ENCODE measurements around the gene KRT16.
"Not testable (repeated sequence)": the region's sequence is repeated elsewhere in the genome, so short reads cannot be mapped to it uniquely, and the experiment has no call there.

The KRT16 gene

DNA sequence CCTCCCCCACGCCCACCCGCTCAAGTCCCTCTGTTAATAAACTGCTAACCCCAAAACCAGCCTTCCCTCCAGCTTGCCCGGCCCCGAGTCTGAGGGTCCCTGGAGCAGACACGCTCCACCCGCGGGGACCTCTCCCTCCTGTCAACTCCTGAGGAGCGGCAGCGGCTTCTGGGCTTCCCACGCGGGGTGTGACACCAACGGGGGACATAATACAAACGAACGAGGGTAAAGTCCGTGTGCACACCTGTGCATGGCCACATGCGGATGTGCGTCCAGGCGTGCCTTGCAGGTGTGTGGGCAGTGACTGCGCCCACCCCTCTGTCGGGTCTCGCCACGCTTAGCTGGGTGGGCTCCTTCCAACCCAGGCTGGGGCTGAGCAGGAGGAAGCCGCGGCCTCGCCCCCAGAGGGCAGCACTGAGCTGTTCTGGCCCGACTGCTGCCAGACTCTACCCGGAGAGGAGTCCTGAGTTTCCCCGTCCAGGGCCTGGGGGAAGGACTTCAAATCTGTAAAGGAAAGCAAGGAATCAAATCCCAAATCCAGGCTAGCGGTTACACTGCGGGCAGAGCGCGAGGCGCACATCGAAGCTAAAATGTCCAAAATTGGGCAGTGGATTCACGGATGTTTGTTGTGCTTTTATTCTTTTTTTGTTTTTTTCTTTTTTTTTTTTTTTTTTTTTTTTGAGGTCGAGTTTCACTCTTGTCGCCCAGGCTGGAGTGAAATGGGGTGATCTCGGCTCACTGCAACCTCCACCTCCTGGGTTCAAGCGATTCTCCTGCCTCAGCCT is 36.0 kb upstream of the KRT16 start:
- no peak overlapping the region for H3K27ac ChIP-seq (ENCODE audit: low read depth, low read length)

DNA sequence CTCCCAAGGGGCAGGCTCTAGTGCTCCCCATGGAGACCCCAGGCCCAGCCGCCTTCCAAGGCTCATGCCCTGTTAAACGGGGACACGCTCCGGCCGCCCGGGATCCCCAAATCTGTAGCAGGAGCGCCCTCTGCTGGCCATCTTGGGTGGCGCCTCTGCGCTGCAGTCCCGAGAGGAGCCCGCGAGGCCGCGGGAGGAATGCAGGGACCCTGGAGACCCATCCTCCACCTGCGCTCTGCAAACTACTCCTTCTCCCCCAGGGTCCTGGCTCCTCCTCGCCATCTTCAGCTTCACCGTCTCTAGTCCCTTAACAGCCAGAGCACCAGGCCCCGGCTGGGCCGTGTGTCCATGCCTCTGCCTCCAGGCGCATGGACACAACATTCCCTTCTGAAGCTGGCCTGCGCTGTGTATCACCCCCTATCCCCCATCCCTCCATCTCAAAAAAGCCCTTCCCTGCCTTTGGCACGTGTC is 35.4 kb upstream of the KRT16 start:
- no peaks in the 10 kb centered on the region for H3K79me1 ChIP-seq (ENCODE audit: low read length)
- no peaks in the 10 kb centered on the region for H3K4me1 ChIP-seq (ENCODE audit: control insufficient read depth, low read depth, low read length)
- no peak overlapping the region for H4K5ac ChIP-seq (ENCODE audit: low read length)
- no peak overlapping the region for H2AK5ac ChIP-seq (ENCODE audit: low read length)
- no peaks in the 10 kb centered on the region for H3K27me3 ChIP-seq (ENCODE audit: insufficient read depth, low read length, poor library complexity)
- H3K27ac ChIP-seq (ENCODE audit: low read depth, low read length), result no peak overlapping the region
- H4K8ac ChIP-seq (ENCODE audit: low read depth, low read length), result no peak overlapping the region
- no peak overlapping the region for H3K4ac ChIP-seq (ENCODE audit: low read depth, low read length)
- H2BK5ac ChIP-seq (ENCODE audit: low read length), result no peak overlapping the region
- no peaks in the 10 kb centered on the region for H3K79me2 ChIP-seq (ENCODE audit: control insufficient read depth, insufficient read depth, low read length)
- no peak overlapping the region for H3K18ac ChIP-seq (ENCODE audit: low read length)
- H2BK15ac ChIP-seq (replicated peaks; ENCODE audit: low read depth), result no peak overlapping the region
- peak overlapping the region; percentile 46 for H3K9ac ChIP-seq (ENCODE audit: low read length)
- peak overlapping the region; percentile 2 for H3K4me2 ChIP-seq (ENCODE audit: low read length)
- peak; percentile 92 for DNase-seq
- no peaks in the 10 kb centered on the region for H3K36me3 ChIP-seq (ENCODE audit: control insufficient read depth, insufficient read depth, low read length)
- no peak overlapping the region for H3K4me3 ChIP-seq (ENCODE audit: low read length)
- no peak overlapping the region for H3K23ac ChIP-seq (ENCODE audit: low read length)
- no peak overlapping the region for H2BK120ac ChIP-seq (ENCODE audit: low read depth, low read length)
- no CpG with 5 or more reads among the region's 22 CpGs for WGBS (ENCODE audit: extremely low coverage, insufficient coverage, low lambda C conversion rate)
- peak overlapping the region; percentile 85 for H3K56ac ChIP-seq (ENCODE audit: low read length)

More for the DNA sequence above, 36.0 kb upstream of the KRT16 start:
- Histone ChIP-seq H3K36me3 (ENCODE audit: control insufficient read depth, insufficient read depth, low read length) (no peaks in the 10 kb centered on the region), H3K4me2 (ENCODE audit: low read length) (peak overlapping the region; percentile 2), H3K4me3 (ENCODE audit: low read length) (no peak overlapping the region), H2BK15ac (replicated peaks; ENCODE audit: low read depth) (no peak overlapping the region), H3K79me2 (ENCODE audit: control insufficient read depth, insufficient read depth, low read length) (no peaks in the 10 kb centered on the region), H3K56ac (ENCODE audit: low read length) (peak overlapping the region; percentile 85), H3K4ac (ENCODE audit: low read depth, low read length) (no peak overlapping the region), H4K5ac (ENCODE audit: low read length) (no peak overlapping the region), H3K4me1 (ENCODE audit: control insufficient read depth, low read depth, low read length) (no peaks in the 10 kb centered on the region), H3K23ac (ENCODE audit: low read length) (no peak overlapping the region), H2AK5ac (ENCODE audit: low read length) (no peak overlapping the region), H3K9ac (ENCODE audit: low read length) (peak overlapping the region; percentile 46), H3K18ac (ENCODE audit: low read length) (no peak overlapping the region), H4K8ac (ENCODE audit: low read depth, low read length) (no peak overlapping the region), H3K27me3 (ENCODE audit: insufficient read depth, low read length, poor library complexity) (no peaks in the 10 kb centered on the region), H2BK120ac (ENCODE audit: low read depth, low read length) (no peak overlapping the region), H3K79me1 (ENCODE audit: low read length) (no peaks in the 10 kb centered on the region), H2BK5ac (ENCODE audit: low read length) (no peak overlapping the region)
- DNase-seq, result peak; percentile 88
- no CpG with 5 or more reads among the region's 39 CpGs for WGBS (ENCODE audit: extremely low coverage, insufficient coverage, low lambda C conversion rate)

- H2BK5ac ChIP-seq (ENCODE audit: low read length), result no peak overlapping the region
- H3K79me2 ChIP-seq (ENCODE audit: control insufficient read depth, insufficient read depth, low read length), result no peaks in the 10 kb centered on the region
- peak; percentile 51 for DNase-seq
- no peaks in the 10 kb centered on the region for H3K79me1 ChIP-seq (ENCODE audit: low read length)
- H2BK15ac ChIP-seq (replicated peaks; ENCODE audit: low read depth), result no peak overlapping the region
- no peak overlapping the region for H4K5ac ChIP-seq (ENCODE audit: low read length)
- H3K18ac ChIP-seq (ENCODE audit: low read length), result no peak overlapping the region
- no peak overlapping the region for H3K9ac ChIP-seq (ENCODE audit: low read length)
- H3K36me3 ChIP-seq (ENCODE audit: control insufficient read depth, insufficient read depth, low read length), result no peaks in the 10 kb centered on the region
- H3K27ac ChIP-seq (ENCODE audit: low read depth, low read length), result no peak overlapping the region
- H4K8ac ChIP-seq (ENCODE audit: low read depth, low read length), result no peak overlapping the region
- H3K4me2 ChIP-seq (ENCODE audit: low read length), result no peak overlapping the region
- H3K4me1 ChIP-seq (ENCODE audit: control insufficient read depth, low read depth, low read length), result no peaks in the 10 kb centered on the region
- WGBS (ENCODE audit: extremely low coverage, insufficient coverage, low lambda C conversion rate), result no CpG with 5 or more reads among the region's 15 CpGs
- no peak overlapping the region for H3K4me3 ChIP-seq (ENCODE audit: low read length)
- no peak overlapping the region for H3K4ac ChIP-seq (ENCODE audit: low read depth, low read length)
- H3K27me3 ChIP-seq (ENCODE audit: insufficient read depth, low read length, poor library complexity), result no peaks in the 10 kb centered on the region
- no peak overlapping the region for H3K23ac ChIP-seq (ENCODE audit: low read length)
- no peak overlapping the region for H2BK120ac ChIP-seq (ENCODE audit: low read depth, low read length)
- no peak overlapping the region for H3K56ac ChIP-seq (ENCODE audit: low read length)
- H2AK5ac ChIP-seq (ENCODE audit: low read length), result no peak overlapping the region
These were observed 34.7 kb upstream of the KRT16 start for GRCh38 chr17:41647038-41647813.

- H3K79me2 ChIP-seq (ENCODE audit: control insufficient read depth, insufficient read depth, low read length), result no peaks in the 10 kb centered on the region
- no peak overlapping the region for H3K18ac ChIP-seq (ENCODE audit: low read length)
- no peak overlapping the region for H3K4me2 ChIP-seq (ENCODE audit: low read length)
- H3K27me3 ChIP-seq (ENCODE audit: insufficient read depth, low read length, poor library complexity), result no peaks in the 10 kb centered on the region
- no peak overlapping the region for H3K27ac ChIP-seq (ENCODE audit: low read depth, low read length)
- H2BK15ac ChIP-seq (replicated peaks; ENCODE audit: low read depth), result no peak overlapping the region
- H3K4me1 ChIP-seq (ENCODE audit: control insufficient read depth, low read depth, low read length), result no peaks in the 10 kb centered on the region
- no peak overlapping the region for H2BK5ac ChIP-seq (ENCODE audit: low read length)
- no peak overlapping the region for H3K4me3 ChIP-seq (ENCODE audit: low read length)
- no CpG with 5 or more reads among the region's 13 CpGs for WGBS (ENCODE audit: extremely low coverage, insufficient coverage, low lambda C conversion rate)
- DNase-seq, result no peak
- no peak overlapping the region for H3K9ac ChIP-seq (ENCODE audit: low read length)
- H3K4ac ChIP-seq (ENCODE audit: low read depth, low read length), result no peak overlapping the region
- H3K36me3 ChIP-seq (ENCODE audit: control insufficient read depth, insufficient read depth, low read length), result no peaks in the 10 kb centered on the region
- no peak overlapping the region for H4K5ac ChIP-seq (ENCODE audit: low read length)
- H3K23ac ChIP-seq (ENCODE audit: low read length), result no peak overlapping the region
- H3K56ac ChIP-seq (ENCODE audit: low read length), result no peak overlapping the region
- H4K8ac ChIP-seq (ENCODE audit: low read depth, low read length), result no peak overlapping the region
- no peak overlapping the region for H2BK120ac ChIP-seq (ENCODE audit: low read depth, low read length)
- no peaks in the 10 kb centered on the region for H3K79me1 ChIP-seq (ENCODE audit: low read length)
- no peak overlapping the region for H2AK5ac ChIP-seq (ENCODE audit: low read length)
These were observed 29.9 kb upstream of the KRT16 start for GRCh38 chr17:41642252-41643156.

DNA sequence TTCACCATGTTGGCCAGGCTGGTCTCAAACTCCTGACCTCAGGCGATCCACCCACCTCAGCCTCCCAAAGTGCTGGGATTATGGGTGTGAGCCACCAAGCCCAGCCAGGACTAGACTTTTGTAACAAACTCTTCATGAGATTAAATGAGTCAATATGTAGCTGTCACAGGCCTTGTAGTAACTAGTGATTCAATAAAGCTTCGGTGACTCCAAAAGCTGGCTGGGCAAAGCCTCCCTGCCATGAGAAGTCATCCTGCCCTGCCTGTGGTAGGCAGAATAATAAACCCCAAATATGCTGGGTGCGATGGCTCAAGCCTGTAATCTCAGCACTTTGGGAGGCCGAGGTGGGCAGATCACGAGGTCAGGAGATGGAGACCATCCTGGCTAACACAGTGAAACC is 28.0 kb upstream of the KRT16 start:
- not testable (repeated sequence) for H3K27me3 ChIP-seq (ENCODE audit: insufficient read depth, low read length, poor library complexity); H3K27ac ChIP-seq (ENCODE audit: low read depth, low read length); H2BK120ac ChIP-seq (ENCODE audit: low read depth, low read length); H3K36me3 ChIP-seq (ENCODE audit: control insufficient read depth, insufficient read depth, low read length); H3K79me2 ChIP-seq (ENCODE audit: control insufficient read depth, insufficient read depth, low read length); H3K18ac ChIP-seq (ENCODE audit: low read length); H4K8ac ChIP-seq (ENCODE audit: low read depth, low read length); H3K4me2 ChIP-seq (ENCODE audit: low read length); H3K23ac ChIP-seq (ENCODE audit: low read length); H2BK15ac ChIP-seq (replicated peaks; ENCODE audit: low read depth); H3K9ac ChIP-seq (ENCODE audit: low read length); H3K4ac ChIP-seq (ENCODE audit: low read depth, low read length); H3K4me1 ChIP-seq (ENCODE audit: control insufficient read depth, low read depth, low read length); H2BK5ac ChIP-seq (ENCODE audit: low read length); H3K4me3 ChIP-seq (ENCODE audit: low read length); H3K56ac ChIP-seq (ENCODE audit: low read length); DNase-seq; H3K79me1 ChIP-seq (ENCODE audit: low read length); H4K5ac ChIP-seq (ENCODE audit: low read length); H2AK5ac ChIP-seq (ENCODE audit: low read length)
- no CpG with 5 or more reads among the region's 5 CpGs for WGBS (ENCODE audit: extremely low coverage, insufficient coverage, low lambda C conversion rate)
